Measurements from ENCODE around the gene CLDN19.

CLDN19 gene, protein sequence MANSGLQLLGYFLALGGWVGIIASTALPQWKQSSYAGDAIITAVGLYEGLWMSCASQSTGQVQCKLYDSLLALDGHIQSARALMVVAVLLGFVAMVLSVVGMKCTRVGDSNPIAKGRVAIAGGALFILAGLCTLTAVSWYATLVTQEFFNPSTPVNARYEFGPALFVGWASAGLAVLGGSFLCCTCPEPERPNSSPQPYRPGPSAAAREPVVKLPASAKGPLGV

GRCh38 chr1:42739753-42740700 lies at the start of gene CLDN19:
CLDN19 (minus strand) TSS chr1:42740236; CDS start chr1:42740063, 173 bp downstream.
- ATAC-seq: no peak
- no peak for TF ChIP-seq PATZ1 (CRISPR knock-in tag; IDR thresholded peaks at IDR 0.05; ENCODE audit: borderline replicate concordance)
- TF ChIP-seq, protein P1, sequence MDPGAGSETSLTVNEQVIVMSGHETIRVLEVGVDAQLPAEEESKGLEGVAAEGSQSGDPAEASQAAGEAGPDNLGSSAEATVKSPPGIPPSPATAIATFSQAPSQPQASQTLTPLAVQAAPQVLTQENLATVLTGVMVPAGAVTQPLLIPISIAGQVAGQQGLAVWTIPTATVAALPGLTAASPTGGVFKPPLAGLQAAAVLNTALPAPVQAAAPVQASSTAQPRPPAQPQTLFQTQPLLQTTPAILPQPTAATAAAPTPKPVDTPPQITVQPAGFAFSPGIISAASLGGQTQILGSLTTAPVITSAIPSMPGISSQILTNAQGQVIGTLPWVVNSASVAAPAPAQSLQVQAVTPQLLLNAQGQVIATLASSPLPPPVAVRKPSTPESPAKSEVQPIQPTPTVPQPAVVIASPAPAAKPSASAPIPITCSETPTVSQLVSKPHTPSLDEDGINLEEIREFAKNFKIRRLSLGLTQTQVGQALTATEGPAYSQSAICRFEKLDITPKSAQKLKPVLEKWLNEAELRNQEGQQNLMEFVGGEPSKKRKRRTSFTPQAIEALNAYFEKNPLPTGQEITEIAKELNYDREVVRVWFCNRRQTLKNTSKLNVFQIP (CRISPR knock-in tag; IDR thresholded peaks at IDR 0.05; ENCODE audit: borderline replicate concordance, low read depth): no peak
- no peak for TF ChIP-seq ESRRG (CRISPR knock-in tag; IDR thresholded peaks at IDR 0.05)
- TF ChIP-seq ZFP3 (CRISPR knock-in tag; IDR thresholded peaks at IDR 0.05): no peak

GRCh38 chr1:42788021-42788420 lies 48.0 kb upstream of the CLDN19 start:
- ATAC-seq: no peak
- no peak for TF ChIP-seq PPARA (CRISPR knock-in tag; IDR thresholded peaks at IDR 0.05; ENCODE audit: borderline replicate concordance)
- TF ChIP-seq ARNTL (CRISPR knock-in tag; IDR thresholded peaks at IDR 0.05; ENCODE audit: borderline replicate concordance, low read depth): no peak
- TF ChIP-seq RARB (CRISPR knock-in tag; IDR thresholded peaks at IDR 0.05): no peak
- TF ChIP-seq, protein P1 (CRISPR knock-in tag; IDR thresholded peaks at IDR 0.05; ENCODE audit: borderline replicate concordance, low read depth): no peak
- no peak for TF ChIP-seq TCF4 (CRISPR knock-in tag; IDR thresholded peaks at IDR 0.05; ENCODE audit: borderline replicate concordance)
- no peak for TF ChIP-seq ZFP3 (CRISPR knock-in tag; IDR thresholded peaks at IDR 0.05)
- no peak for TF ChIP-seq PATZ1 (CRISPR knock-in tag; IDR thresholded peaks at IDR 0.05; ENCODE audit: borderline replicate concordance)
- no peak for TF ChIP-seq ZNF70 (CRISPR knock-in tag; IDR thresholded peaks at IDR 0.05)
- no peak for TF ChIP-seq ZC3H10 (CRISPR knock-in tag; IDR thresholded peaks at IDR 0.05)
- TF ChIP-seq CSDC2 (CRISPR knock-in tag; IDR thresholded peaks at IDR 0.05): no peak
- no peak for TF ChIP-seq SNAI2 (CRISPR knock-in tag; IDR thresholded peaks at IDR 0.05)

- TF ChIP-seq TCF4 (CRISPR knock-in tag; IDR thresholded peaks at IDR 0.05; ENCODE audit: borderline replicate concordance) (no peak), PPARA (CRISPR knock-in tag; IDR thresholded peaks at IDR 0.05; ENCODE audit: borderline replicate concordance) (no peak), RARB (CRISPR knock-in tag; IDR thresholded peaks at IDR 0.05) (no peak), ZC3H10 (CRISPR knock-in tag; IDR thresholded peaks at IDR 0.05) (no peak), OSR1 (CRISPR knock-in tag; IDR thresholded peaks at IDR 0.05) (no peak), GLIS3 (CRISPR knock-in tag; IDR thresholded peaks at IDR 0.05) (no peak), ZFP3 (CRISPR knock-in tag; IDR thresholded peaks at IDR 0.05) (no peak), ESRRG (CRISPR knock-in tag; IDR thresholded peaks at IDR 0.05) (no peak), CSDC2 (CRISPR knock-in tag; IDR thresholded peaks at IDR 0.05) (no peak), BACH2 (CRISPR knock-in tag; IDR thresholded peaks at IDR 0.05; ENCODE audit: borderline replicate concordance) (no peak), ZFP30 (CRISPR knock-in tag; IDR thresholded peaks at IDR 0.05) (no peak), ZNF565 (CRISPR knock-in tag; conservative IDR thresholded peaks at IDR 0.05; ENCODE audit: low read depth) (no peak), CSRNP3 (CRISPR knock-in tag; IDR thresholded peaks at IDR 0.05) (no peak), ZNF8 (CRISPR knock-in tag; IDR thresholded peaks at IDR 0.05) (no peak), ISL1 (CRISPR knock-in tag; IDR thresholded peaks at IDR 0.05) (no peak)
- TF ChIP-seq, protein P1 (CRISPR knock-in tag; IDR thresholded peaks at IDR 0.05; ENCODE audit: borderline replicate concordance, low read depth): no peak
- ATAC-seq: no peak; the same call in 1 of the 3 replicates
Measured at GRCh38 chr1:42786097-42786496, 46.1 kb upstream of the CLDN19 start.

All from SK-N-SH treated with all-trans-retinoic acid at 6 μM for 48 hours (cell line).